ENCODE results near the gene HDAC11. TPM values are rescaled to one million over a fixed set of nuclear protein-coding genes. Genes with fewer than 3 reads are reported as not detected.

The HDAC11 gene
- total RNA-seq, 1 experiment from 2014 or later = 11.8 TPM

GRCh38 chr3:13555753-13556152 lies 75.6 kb downstream of the HDAC11 start:
- no TSS peak for BruUV-seq (replicated peaks)
- intact Hi-C loops (cut with micrococcal nuclease; ENCODE audit: unreplicated experiment) = no loop called here
- H3K9me3 Mint-ChIP-seq (ENCODE audit: low read depth, unreplicated experiment) = no peaks in the 10 kb centered on the region
- no peak overlapping the region for H3K4me3 Mint-ChIP-seq (ENCODE audit: low read depth, unreplicated experiment)
- peaks cover 90% of the 10 kb centered on the region for H3K27me3 Mint-ChIP-seq (ENCODE audit: unreplicated experiment)
- TF ChIP-seq CTCF (IDR thresholded peaks at IDR 0.05; ENCODE audit: unreplicated experiment) = no peak
- peaks cover 7% of the 10 kb centered on the region for H3K4me1 Mint-ChIP-seq (ENCODE audit: low read depth, unreplicated experiment)
- H3K36me3 Mint-ChIP-seq (ENCODE audit: insufficient read depth, unreplicated experiment) = no peaks in the 10 kb centered on the region
- CTCF ChIA-PET = interaction anchor here (1.2 kb wide), 1 partner anchor 43 kb away, joined by 3 read pairs; no protein-coding TSS in a partner anchor
- no peak for DNase-seq
- no peak overlapping the region for H3K27ac Mint-ChIP-seq (ENCODE audit: unreplicated experiment)

Other genes with a start within 250 kb of the HDAC11 start
- gene NUP210, start 60.0 kb upstream of the HDAC11 start, total RNA-seq (2022) = 59.8 and 76.9 TPM in 2 replicates
- gene FBLN2, start 68.8 kb downstream of the HDAC11 start, total RNA-seq (2022) = not detected in 2 replicates

Measured in Calu3 (cell line).